Bone marrow (tissue), 2 donors: Measurements from ENCODE around the gene STAG1.
"Not testable (repeated sequence)": the region's sequence is repeated elsewhere in the genome, so short reads cannot be mapped to it uniquely, and the experiment has no call there.

Experiments used
- DNase-seq, 2 donors: peaks; one replicate each; lab custom pipeline; 2025; lab: John Stamatoyannopoulos, UW

STAG1 gene

GRCh38 chr3:136703429-136703828 is 48.7 kb downstream of the STAG1 start:
- no peak for DNase-seq

- DNase-seq, result no peak
Observed at GRCh38 chr3:136699271-136699828, 52.8 kb downstream of the STAG1 start.

- no peak for DNase-seq
Observed at GRCh38 chr3:136698361-136698760, 53.8 kb downstream of the STAG1 start.

DNA sequence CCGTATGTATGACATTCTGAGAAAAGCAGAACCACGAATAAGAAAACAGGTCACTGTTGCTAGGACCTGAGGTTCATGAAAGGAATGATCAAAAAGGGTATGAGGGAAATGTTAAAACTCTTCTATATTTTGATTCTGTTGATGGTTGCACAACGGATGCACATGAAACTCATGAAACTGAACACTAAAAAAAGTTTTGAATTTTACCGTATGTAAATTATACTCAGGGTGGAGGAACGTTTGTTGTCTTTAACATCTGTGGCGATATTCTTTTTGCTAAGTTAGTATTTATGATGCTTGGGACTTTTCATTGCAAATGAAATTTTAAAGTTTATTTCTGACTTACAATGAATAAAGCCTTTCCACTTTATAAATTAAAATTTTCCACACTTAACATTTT is 55.4 kb downstream of the STAG1 start:
- DNase-seq, result no peak

DNA sequence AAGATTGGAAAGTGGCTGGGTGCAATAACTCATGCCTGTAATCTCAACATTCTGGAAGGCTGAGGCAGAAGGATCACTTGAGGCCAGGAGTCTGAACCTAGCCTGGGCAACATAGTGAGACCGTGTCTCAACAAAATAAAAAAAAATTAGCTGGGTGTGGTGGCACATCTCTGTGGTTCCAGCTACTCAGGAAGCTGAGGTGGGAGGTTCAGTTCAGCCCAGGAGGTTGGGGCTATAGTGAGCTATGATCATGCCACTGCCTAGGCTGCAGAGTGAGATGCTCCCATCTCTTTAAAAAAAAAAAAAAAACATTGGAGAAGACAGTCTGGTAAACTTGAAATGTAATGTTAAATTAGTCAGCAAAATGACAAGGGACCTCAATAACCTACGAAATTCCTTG is 57.9 kb downstream of the STAG1 start:
- DNase-seq, result no peak

- DNase-seq, result no peak
Observed at GRCh38 chr3:136690599-136690998, 61.6 kb downstream of the STAG1 start.

DNA sequence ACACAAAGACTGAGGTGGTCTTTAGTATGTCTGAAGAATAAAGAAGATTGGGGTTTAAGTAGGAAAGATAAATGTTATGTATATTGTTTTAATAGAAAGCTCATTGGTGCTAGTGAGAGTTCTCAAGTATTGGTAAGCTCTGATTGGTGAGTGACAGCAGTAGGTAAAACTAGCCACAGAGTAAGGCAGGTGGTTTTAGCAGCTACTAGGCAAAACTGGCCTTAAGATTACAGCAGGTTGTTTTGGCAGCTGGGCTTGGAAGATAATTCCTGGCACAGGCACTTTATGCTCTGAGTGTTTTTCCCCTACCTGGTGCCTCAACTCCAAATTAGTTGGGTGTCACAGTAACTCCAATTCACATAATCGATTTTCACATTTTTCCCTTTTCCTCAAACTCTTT is 66.3 kb downstream of the STAG1 start:
- no peak for DNase-seq

DNA sequence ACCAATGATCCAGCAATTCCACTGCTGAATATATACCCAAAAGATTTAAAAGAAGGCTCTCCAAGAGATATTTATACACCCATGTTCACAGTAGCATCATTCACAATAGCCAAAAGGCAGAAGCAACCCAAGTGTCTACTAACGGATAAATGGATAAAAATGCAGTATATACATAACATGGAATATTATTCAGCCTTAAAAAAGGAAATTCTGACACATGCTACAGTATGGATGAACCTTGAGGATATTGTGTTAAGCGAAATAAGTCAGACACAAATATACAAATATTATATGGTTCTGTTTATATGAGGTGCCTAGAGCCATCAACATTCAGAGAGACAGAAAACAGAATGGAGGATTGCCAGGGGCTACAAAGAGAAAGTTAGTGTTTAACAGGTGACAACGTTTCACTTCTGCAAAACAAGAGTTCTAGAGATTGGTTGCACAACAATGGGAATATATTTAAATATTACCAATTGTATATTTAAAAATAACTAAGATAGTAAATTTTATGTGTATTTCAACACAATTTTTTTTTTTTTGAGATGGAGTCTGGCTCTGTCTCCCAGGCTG is 69.4 kb downstream of the STAG1 start:
- DNase-seq, result no peak

DNA sequence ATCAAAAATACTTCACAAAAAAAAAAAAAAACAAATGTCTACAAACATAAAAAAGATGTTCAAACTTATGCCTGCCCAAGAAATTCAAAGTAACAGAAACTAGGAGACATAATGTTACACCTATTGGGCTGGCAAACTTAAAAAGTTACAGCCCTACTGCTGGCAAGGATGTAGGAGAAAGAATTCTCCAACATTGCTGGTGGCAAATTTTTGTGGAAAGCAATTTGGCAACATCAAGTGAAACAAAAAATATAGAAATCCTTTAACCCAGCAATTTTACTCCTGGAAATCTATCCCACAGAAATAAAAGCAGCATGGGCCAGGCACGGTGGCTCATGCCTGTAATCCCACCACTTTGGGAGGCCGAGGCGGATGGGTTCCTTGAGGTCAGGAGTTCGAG is 73.2 kb downstream of the STAG1 start:
- DNase-seq, result no peak

DNA sequence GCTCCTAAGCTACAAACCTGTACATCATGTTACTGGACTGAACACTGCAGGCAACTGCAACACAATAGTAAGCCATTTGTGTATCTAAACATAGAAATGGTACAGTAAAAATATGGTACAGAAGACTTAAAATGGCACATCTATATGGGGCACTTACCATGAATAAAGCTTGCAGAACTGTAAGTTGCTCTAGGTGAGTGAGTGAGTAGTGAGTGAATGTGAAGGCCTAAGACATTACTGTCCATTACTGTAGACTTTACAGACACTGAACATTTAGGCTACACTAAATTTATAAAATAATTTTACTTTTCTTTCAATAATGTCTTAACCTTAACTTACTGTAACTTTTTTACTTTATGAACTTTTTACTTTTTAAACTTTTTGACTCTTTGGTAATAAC is 76.2 kb downstream of the STAG1 start:
- DNase-seq, result no peak

DNA sequence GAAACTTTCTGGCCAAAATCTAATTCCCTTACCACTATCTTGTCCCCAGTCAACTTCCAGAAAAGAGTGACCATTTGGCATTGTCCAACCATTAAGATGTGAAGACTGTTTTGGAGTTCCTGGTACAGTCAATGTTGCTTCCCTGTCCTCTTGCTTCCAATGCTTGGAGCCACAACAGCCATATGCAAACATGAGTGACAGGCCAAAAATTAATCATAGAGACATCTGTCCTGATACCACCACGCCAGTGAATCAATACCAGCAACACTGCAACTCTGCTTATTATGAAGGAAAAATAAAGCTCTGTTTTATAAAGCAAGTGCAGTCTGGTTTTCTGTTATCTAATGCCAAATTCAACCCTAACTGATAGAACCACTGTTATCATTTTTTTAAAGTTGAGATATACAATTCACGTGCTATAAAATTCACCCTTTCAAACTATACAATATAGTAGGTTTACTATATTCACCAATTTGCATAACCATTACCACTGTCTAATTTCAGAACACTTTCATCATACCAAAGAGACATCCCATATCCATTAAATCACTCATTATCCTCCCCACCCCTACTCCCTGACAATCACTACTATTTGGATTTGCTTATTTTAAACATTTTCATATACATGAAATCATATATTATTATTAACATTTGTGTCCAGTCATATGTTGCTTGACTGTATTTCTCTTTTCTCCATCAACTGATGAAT is 76.9 kb downstream of the STAG1 start:
- no peak for DNase-seq

- no peak for DNase-seq
Observed at GRCh38 chr3:136672457-136672856, 79.7 kb downstream of the STAG1 start.

GRCh38 chr3:136671921-136672320 is 80.3 kb downstream of the STAG1 start:
- no peak for DNase-seq

DNA sequence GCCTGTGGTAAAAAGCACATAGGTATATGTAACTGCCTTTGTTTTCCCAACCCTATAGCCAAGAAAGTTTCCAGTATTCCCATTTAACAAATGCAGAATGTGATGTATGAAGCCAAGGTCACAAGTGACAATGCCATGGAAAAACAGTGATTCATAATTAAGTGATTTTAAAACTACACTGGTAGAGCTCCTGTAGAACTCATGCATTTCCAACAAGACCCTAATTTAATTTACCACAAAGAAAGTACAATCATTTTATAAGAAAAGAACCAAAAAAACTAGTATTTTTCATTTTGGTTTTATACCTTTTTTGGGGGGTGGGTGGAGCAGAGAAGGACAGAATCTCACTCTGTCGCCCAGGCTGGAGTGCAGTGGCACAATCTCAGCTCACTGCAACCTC is 82.0 kb downstream of the STAG1 start:
- no peak for DNase-seq

DNA sequence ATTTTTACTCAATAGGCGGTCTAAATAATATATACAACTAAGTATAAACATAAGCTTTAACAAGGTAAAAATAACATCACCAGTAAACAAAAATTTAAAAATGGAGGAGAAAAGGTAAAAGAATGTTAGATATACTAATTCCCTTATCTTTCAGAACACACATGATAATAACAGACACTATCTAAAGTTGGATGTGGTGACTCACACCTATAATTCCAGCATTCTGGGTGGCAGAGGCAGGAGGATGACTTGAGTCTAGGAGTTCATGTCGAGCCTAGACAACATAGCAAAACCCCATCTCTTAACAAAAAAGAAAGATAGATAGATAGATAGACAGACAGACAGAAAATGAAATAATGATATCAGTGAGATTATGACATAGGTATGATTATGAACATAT is 85.1 kb downstream of the STAG1 start:
- DNase-seq, result no peak

GRCh38 chr3:136666301-136666700 is 85.9 kb downstream of the STAG1 start:
- not testable (repeated sequence) for DNase-seq

GRCh38 chr3:136664771-136665170 is 87.4 kb downstream of the STAG1 start:
- DNase-seq, result no peak

DNA sequence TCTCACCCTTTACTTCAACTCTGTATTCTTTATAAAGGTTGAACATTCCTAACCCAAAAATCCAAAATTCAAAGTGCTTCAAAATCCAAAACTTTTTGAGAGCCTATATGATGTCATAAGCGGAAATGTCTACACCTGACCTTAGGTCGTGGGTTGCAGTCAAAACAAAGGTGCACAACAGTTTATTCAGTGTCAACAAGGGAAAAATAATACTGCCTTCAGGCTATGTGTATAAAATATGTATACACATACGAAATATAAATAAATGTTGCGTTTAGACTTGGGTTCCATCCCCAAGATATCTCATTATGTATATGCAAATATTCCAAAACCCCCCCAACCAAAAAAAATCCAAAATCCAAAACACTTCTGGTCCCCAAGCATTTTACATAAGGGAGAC is 90.9 kb downstream of the STAG1 start:
- no peak for DNase-seq

- DNase-seq, result no peak
Observed at GRCh38 chr3:136658946-136659682, 93.1 kb downstream of the STAG1 start.

GRCh38 chr3:136657526-136657925 is 94.7 kb downstream of the STAG1 start:
- DNase-seq, result no peak

GRCh38 chr3:136653628-136654027 is 98.5 kb downstream of the STAG1 start:
- no peak for DNase-seq

DNA sequence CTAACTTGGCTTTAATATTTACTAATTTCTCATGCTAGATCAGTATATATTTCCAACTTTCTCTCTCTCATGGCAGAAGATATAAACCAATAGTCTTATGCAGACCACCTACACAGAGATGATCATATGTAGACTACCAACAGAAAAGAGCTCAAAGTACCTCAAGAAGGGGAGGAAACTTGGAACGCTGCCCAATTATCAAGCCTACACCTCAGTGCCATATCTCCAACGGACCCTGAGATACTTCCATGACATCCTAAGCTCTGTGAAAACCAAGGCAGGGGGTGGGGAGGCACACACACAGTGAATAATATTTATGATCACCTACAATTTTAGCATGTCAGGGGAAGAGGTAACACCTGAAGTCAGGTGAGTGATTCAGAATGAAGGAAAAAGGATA is 100.6 kb downstream of the STAG1 start:
- DNase-seq, result no peak

- DNase-seq, result no peak
Observed at GRCh38 chr3:136650461-136650860, 101.7 kb downstream of the STAG1 start.
